IPS-11a (cell line): Measurements from ENCODE around the gene ZNF385A.
A peak's percentile ranks its signal among the peaks of the same experiment; 100 is the strongest.

ENCODE experiments used
- H3K4me3 ChIP-seq: one replicate; pipeline ENCODE4 v1.5.1; 2013; ENCODE audit warnings: low read depth, low read length, control low read depth

ZNF385A gene

GRCh38 chr12:54375259-54375579 lies 9.3 kb downstream of the ZNF385A start:
- H3K4me3 ChIP-seq = no peak overlapping the region

GRCh38 chr12:54374562-54375258 lies 9.8 kb downstream of the ZNF385A start:
- H3K4me3 ChIP-seq = no peak overlapping the region

GRCh38 chr12:54373649-54374561 lies 10.6 kb downstream of the ZNF385A start:
- H3K4me3 ChIP-seq = no peak overlapping the region

- H3K4me3 ChIP-seq = no peak overlapping the region
These were observed 12.3 kb downstream of the ZNF385A start for GRCh38 chr12:54372113-54372806.

GRCh38 chr12:54371328-54372112 lies 13.0 kb downstream of the ZNF385A start:
- H3K4me3 ChIP-seq = no peak overlapping the region

- H3K4me3 ChIP-seq = peak overlapping the region; percentile 6
These were observed 14.3 kb downstream of the ZNF385A start for GRCh38 chr12:54370171-54370730.

GRCh38 chr12:54369597-54370131 lies 14.9 kb downstream of the ZNF385A start:
- H3K4me3 ChIP-seq = no peak overlapping the region

GRCh38 chr12:54368709-54369596 lies 15.6 kb downstream of the ZNF385A start:
- peak overlapping the region; percentile 10 for H3K4me3 ChIP-seq

GRCh38 chr12:54368025-54368708 lies 16.4 kb downstream of the ZNF385A start:
- no peak overlapping the region for H3K4me3 ChIP-seq

GRCh38 chr12:54364413-54364812 lies 20.1 kb downstream of the ZNF385A start, which contains the start of gene GPR84:
GPR84 (minus strand) TSS chr12:54364486; CDS start chr12:54363851, 635 bp downstream.
- H3K4me3 ChIP-seq = no peak within 1 kb of the TSS

- H3K4me3 ChIP-seq = no peak overlapping the region
These were observed 20.9 kb downstream of the ZNF385A start for GRCh38 chr12:54363618-54364017.

- H3K4me3 ChIP-seq = no peak overlapping the region
These were observed 21.5 kb downstream of the ZNF385A start for GRCh38 chr12:54363047-54363446.

GRCh38 chr12:54360717-54361456 lies 23.6 kb downstream of the ZNF385A start:
- no peak overlapping the region for H3K4me3 ChIP-seq

- peak overlapping the region; percentile 52 for H3K4me3 ChIP-seq
These were observed 24.7 kb downstream of the ZNF385A start for GRCh38 chr12:54359762-54360351.

- peak overlapping the region; percentile 64 for H3K4me3 ChIP-seq
These were observed 25.4 kb downstream of the ZNF385A start for GRCh38 chr12:54358945-54359761.

GRCh38 chr12:54358191-54358944 lies 26.2 kb downstream of the ZNF385A start:
- peak overlapping the region; percentile 64 for H3K4me3 ChIP-seq
